SH-SY5Y (cell line): Measurements from ENCODE around the gene RGL4.

ENCODE experiments used
- GATA2 ChIP-seq: IDR thresholded peaks from 2 replicates; pipeline ENCODE4 v1.6.1; 2011; ENCODE audit warnings: mild to moderate bottlenecking, low read depth, low read length
- GATA3 ChIP-seq: IDR thresholded peaks from 2 replicates; pipeline ENCODE4 v1.6.1; 2011; ENCODE audit warnings: low read depth, mild to moderate bottlenecking, low read length, moderate library complexity

- TF ChIP-seq GATA3 (no peak), GATA2 (no peak)
Observed at GRCh38 chr22:23697031-23697970, 6.5 kb downstream of the RGL4 start.
